T-helper 17 cell (primary cell): ENCODE measurements around the gene NUP35. TPM values are rescaled to one million over a fixed set of nuclear protein-coding genes. Genes with fewer than 3 reads are reported as not detected.

ENCODE experiments used
- ATAC-seq: fragments of 150-1000 bp; cut with Tn5 transposase; 2 replicates; pipeline ENCODE4 v1.10.0; 2021; ENCODE audit warnings: mild to moderate bottlenecking, moderate library complexity
- DNase-seq, 3 donors: peaks; one replicate each; pipeline versions ENCODE4 v3.0.0 to v3.0.0-alpha.2; 2020 to 2021
- H3K9me3 ChIP-seq: one replicate; pipeline ENCODE4 v1.7.0; 2013; ENCODE audit warnings: low read length, mild to moderate bottlenecking; ENCODE audit not compliant: control insufficient read depth, poor library complexity, severe bottlenecking
- H3K27ac Mint-ChIP-seq: one replicate; pipeline ENCODE4 v1.8.0; 2022; ENCODE audit warnings: mild to moderate bottlenecking, moderate library complexity, mixed read lengths
- H3K27me3 Mint-ChIP-seq: one replicate; pipeline ENCODE4 v1.8.0; 2022; ENCODE audit warnings: mixed read lengths
- H3K36me3 Mint-ChIP-seq: one replicate; pipeline ENCODE4 v1.8.0; 2022; ENCODE audit warnings: low read depth, mixed read lengths
- H3K4me1 Mint-ChIP-seq: one replicate; pipeline ENCODE4 v1.8.0; 2022; ENCODE audit warnings: mild to moderate bottlenecking, mixed read lengths
- H3K4me3 Mint-ChIP-seq: one replicate; pipeline ENCODE4 v1.8.0; 2022; ENCODE audit warnings: mild to moderate bottlenecking, moderate library complexity, mixed read lengths
- total RNA-seq, 4 donors: library from RNA in 2 of 4; stranded (reverse) in 2 of 4; gene quantifications; one replicate each; pipeline ENCODE4 v1.2.3 and lab custom pipeline; 2022 to 2026

The NUP35 gene
- total RNA-seq, 2 donors from 2014 or later = 12.8 to 12.9 TPM

GRCh38 chr2:183204397-183204796, 80.2 kb downstream of the NUP35 start:
- no peaks in the 10 kb centered on the region for H3K36me3 Mint-ChIP-seq
- no peaks in the 10 kb centered on the region for H3K9me3 ChIP-seq
- no peaks in the 10 kb centered on the region for H3K4me1 Mint-ChIP-seq
- no peaks in the 10 kb centered on the region for H3K27me3 Mint-ChIP-seq
- H3K4me3 Mint-ChIP-seq = no peak overlapping the region
- no peak overlapping the region for H3K27ac Mint-ChIP-seq
- DNase-seq (no peak), ATAC-seq (no peak)

- DNase-seq (no peak), ATAC-seq (no peak)
- Mint-ChIP-seq H3K27ac (no peak overlapping the region), H3K27me3 (no peaks in the 10 kb centered on the region), H3K4me3 (no peak overlapping the region), H3K36me3 (no peaks in the 10 kb centered on the region), H3K4me1 (no peaks in the 10 kb centered on the region)
- no peaks in the 10 kb centered on the region for H3K9me3 ChIP-seq
Measured at GRCh38 chr2:183207110-183207509, 82.9 kb downstream of the NUP35 start.

- Mint-ChIP-seq H3K4me1 (peaks cover 6% of the 10 kb centered on the region), H3K36me3 (peaks cover 3% of the 10 kb centered on the region), H3K27me3 (no peaks in the 10 kb centered on the region), H3K4me3 (no peak overlapping the region), H3K27ac (no peak overlapping the region)
- ATAC-seq = no peak
- DNase-seq = no peak
- no peaks in the 10 kb centered on the region for H3K9me3 ChIP-seq
Measured at GRCh38 chr2:183209395-183210028, 85.3 kb downstream of the NUP35 start.

Other genes starting within 250 kb of the NUP35 start
- gene NCKAP1, start 86.0 kb upstream of the NUP35 start, total RNA-seq = 10 to 100 TPM in 1 of 2 donors, 1 to 10 TPM in 1; 6.9 to 13.9 TPM
- gene DUSP19, start 45.7 kb upstream of the NUP35 start, total RNA-seq = 1 to 10 TPM in 1 of 2 donors, under 1 TPM in 1; 0.60 to 1.6 TPM